H1 (cell line): ENCODE results near the gene KRT81. TPM values are rescaled to one million over a fixed set of nuclear protein-coding genes. Genes with fewer than 3 reads are reported as not detected.
A peak's percentile ranks its signal among the peaks of the same experiment; 100 is the strongest.
"Not testable (repeated sequence)": the region's sequence is repeated elsewhere in the genome, so short reads cannot be mapped to it uniquely, and the experiment has no call there.

Experiments
- CTCF ChIA-PET: fragments of 300-600 bp; sonication (Branson Sonifier 250); formaldehyde crosslinking; loops from one replicate; lab custom pipeline; 2021; ENCODE audit not compliant: partially characterized antibody; lab: Charles Lee
- POLR2A ChIA-PET: fragments of 300-600 bp; sonication (Branson Sonifier 250); formaldehyde crosslinking; loops from one replicate; lab custom pipeline; 2021; ENCODE audit warnings: inconsistent platforms; ENCODE audit not compliant: partially characterized antibody; lab: Charles Lee
- DNase-seq, 2 experiments: peaks; one replicate each; pipeline versions ENCODE4 v3.0.0 to v3.0.0-alpha.2; 2010 to 2022; ENCODE audit warnings: low spot score in 2 of 2, low read depth in 1 of 2, mixed read lengths in 1 of 2
- FAIRE-seq: peaks from 2 replicates; lab custom pipeline; 2011; peaks lifted over from hg19 to GRCh38; lab: Jason Lieb, UNC
- H2AFZ ChIP-seq: 2 replicates; pipeline ENCODE4 v1.8.1; 2012; ENCODE audit warnings: low read length, inconsistent platforms
- H2AK5ac ChIP-seq: 2 replicates; pipeline ENCODE4 v1.6.1; 2013; ENCODE audit warnings: low read depth, low read length
- H2BK120ac ChIP-seq: replicated peaks from 2 replicates; pipeline ENCODE3; 2013; ENCODE audit warnings: low read depth, low read length, inconsistent platforms
- H2BK12ac ChIP-seq: 2 replicates; pipeline ENCODE4 v1.6.1; 2013; ENCODE audit warnings: low read depth, low read length
- H2BK15ac ChIP-seq: 2 replicates; pipeline ENCODE4 v1.6.1; 2013; ENCODE audit warnings: low read length
- H2BK20ac ChIP-seq: 2 replicates; pipeline ENCODE4 v1.6.1; 2013; ENCODE audit warnings: low read length
- H2BK5ac ChIP-seq: 2 replicates; pipeline ENCODE4 v1.6.1; 2013; ENCODE audit warnings: low read depth, low read length
- H3K14ac ChIP-seq: 2 replicates; pipeline ENCODE4 v1.6.1; 2013; ENCODE audit warnings: inconsistent platforms; ENCODE audit not compliant: insufficient read length
- H3K18ac ChIP-seq: 2 replicates; pipeline ENCODE4 v1.6.1; 2013; ENCODE audit warnings: low read length; ENCODE audit errors: extremely low read depth
- H3K23ac ChIP-seq: 2 replicates; pipeline ENCODE4 v1.6.1; 2013; ENCODE audit warnings: inconsistent platforms; ENCODE audit not compliant: insufficient read length
- H3K23me2 ChIP-seq: 2 replicates; pipeline ENCODE4 v1.6.1; 2013; ENCODE audit warnings: low read depth, low read length
- H3K27ac ChIP-seq: 2 replicates; pipeline ENCODE4 v1.6.1; 2011; ENCODE audit warnings: low read depth, low read length, inconsistent platforms
- H3K27me3 ChIP-seq, 4 experiments: replicated peaks in 1 of 4; 1 replicate in 1 of 4; 2 replicates in 3 of 4; pipeline versions ENCODE4 v1.6.1 to v1.8.1; 2011 to 2013; ENCODE audit warnings: low read length in 3 of 4, mild to moderate bottlenecking in 3 of 4, inconsistent platforms in 2 of 4, mixed read lengths in 2 of 4, moderate library complexity in 1 of 4; ENCODE audit not compliant: control insufficient read depth in 3 of 4, insufficient read depth in 3 of 4; ENCODE audit errors: extremely low read depth in 1 of 4
- H3K36me3 ChIP-seq, 4 experiments: 2 replicates each; pipeline versions ENCODE4 v1.6.1 to v1.8.1; 2011 to 2013; ENCODE audit warnings: mild to moderate bottlenecking in 4 of 4, low read length in 3 of 4, moderate library complexity in 2 of 4, control low read depth in 1 of 4, inconsistent platforms in 1 of 4; ENCODE audit not compliant: insufficient read depth in 4 of 4, control insufficient read depth in 2 of 4
- H3K4ac ChIP-seq: replicated peaks from 2 replicates; pipeline ENCODE3; 2013; ENCODE audit warnings: low read length, low read depth, mixed read lengths, inconsistent platforms; ENCODE audit not compliant: insufficient read length
- H3K4me1 ChIP-seq, 4 experiments: replicated peaks in 1 of 4; 1 replicate in 1 of 4; 2 replicates in 3 of 4; pipeline versions ENCODE4 v1.6.1 to v1.8.1; 2011 to 2013; ENCODE audit warnings: low read length in 3 of 4, inconsistent platforms in 2 of 4, mixed read lengths in 1 of 4; ENCODE audit not compliant: insufficient read depth in 4 of 4, control insufficient read depth in 3 of 4
- H3K4me2 ChIP-seq, 2 experiments: 2 replicates each; pipeline versions ENCODE4 v1.6.1 to v1.8.1; 2011 to 2013; ENCODE audit warnings: low read depth in 2 of 2, low read length in 2 of 2, control low read depth in 1 of 2, inconsistent platforms in 1 of 2, mild to moderate bottlenecking in 1 of 2; ENCODE audit not compliant: insufficient read depth in 1 of 2
- H3K4me3 ChIP-seq, 4 experiments: fragments of 200-600, 300-600 bp in 1 of 4; sonication (generic), shearing (Covaris generic), sonication (Bioruptor Twin) in 1 of 4; 2 replicates each; pipeline versions ENCODE4 v1.5.1 to v1.8.1; 2011 to 2016; ENCODE audit warnings: low read length in 4 of 4, low read depth in 3 of 4, control low read depth in 2 of 4, inconsistent platforms in 2 of 4, mild to moderate bottlenecking in 2 of 4, mixed read lengths in 1 of 4, moderate library complexity in 1 of 4; ENCODE audit not compliant: insufficient read depth in 2 of 4; ENCODE audit errors: extremely low read depth in 1 of 4
- H3K56ac ChIP-seq: replicated peaks from 2 replicates; pipeline ENCODE3; 2013; ENCODE audit warnings: low read depth, mild to moderate bottlenecking, mixed read lengths, low read length, inconsistent platforms; ENCODE audit not compliant: insufficient read length
- H3K79me1 ChIP-seq: 2 replicates; pipeline ENCODE4 v1.6.1; 2013; ENCODE audit warnings: low read depth, low read length, control low read depth
- H3K79me2 ChIP-seq, 2 experiments: 2 replicates each; pipeline versions ENCODE4 v1.6.1 to v1.8.1; 2012 to 2013; ENCODE audit warnings: low read length in 2 of 2, mild to moderate bottlenecking in 2 of 2, inconsistent platforms in 1 of 2; ENCODE audit not compliant: insufficient read depth in 2 of 2, control insufficient read depth in 1 of 2
- H3K9ac ChIP-seq, 4 experiments: replicated peaks in 1 of 4; 1 replicate in 1 of 4; 2 replicates in 3 of 4; pipeline versions ENCODE4 v1.6.1 to v1.8.1; 2011 to 2013; ENCODE audit warnings: low read depth in 3 of 4, low read length in 3 of 4, control low read depth in 2 of 4, mild to moderate bottlenecking in 2 of 4, moderate library complexity in 2 of 4, inconsistent platforms in 1 of 4; ENCODE audit errors: extremely low read depth in 1 of 4
- H3K9me3 ChIP-seq, 2 experiments: 2 replicates each; pipeline versions ENCODE4 v1.6.1 to v1.8.1; 2012 to 2013; ENCODE audit warnings: mild to moderate bottlenecking in 2 of 2, moderate library complexity in 2 of 2, control low read depth in 1 of 2, inconsistent platforms in 1 of 2, low read depth in 1 of 2, low read length in 1 of 2, mixed read lengths in 1 of 2; ENCODE audit not compliant: insufficient read depth in 2 of 2
- H4K20me1 ChIP-seq, 2 experiments: replicated peaks in 1 of 2; 2 replicates each; pipeline versions ENCODE3 to v1.8.1; 2011 to 2013; ENCODE audit warnings: inconsistent platforms in 2 of 2, low read length in 2 of 2, mild to moderate bottlenecking in 1 of 2; ENCODE audit not compliant: insufficient read depth in 2 of 2, control insufficient read depth in 1 of 2
- H4K5ac ChIP-seq: 2 replicates; pipeline ENCODE4 v1.6.1; 2013; ENCODE audit warnings: low read length, low read depth, mixed read lengths, inconsistent platforms; ENCODE audit not compliant: insufficient read length
- H4K8ac ChIP-seq: 2 replicates; pipeline ENCODE4 v1.8.0; 2013; ENCODE audit warnings: mild to moderate bottlenecking, moderate library complexity, low read length, inconsistent platforms; ENCODE audit not compliant: insufficient read depth; ENCODE audit errors: extremely low read depth
- H4K91ac ChIP-seq: replicated peaks from 2 replicates; pipeline ENCODE3; 2013; ENCODE audit warnings: low read length, mixed read lengths, inconsistent platforms; ENCODE audit not compliant: insufficient read length
- EZH2 ChIP-seq: fragments of 200-600 bp; sonication (generic); IDR thresholded peaks from 2 replicates; pipeline ENCODE4 v1.7.1; 2012; ENCODE audit warnings: low read depth, mild to moderate bottlenecking, moderate library complexity, low read length, inconsistent platforms; ENCODE audit not compliant: severe bottlenecking
- KDM1A ChIP-seq: fragments of 200-600, 300-600 bp; sonication (generic); IDR thresholded peaks from 2 replicates; pipeline ENCODE4 v1.7.1; 2016; ENCODE audit warnings: mild to moderate bottlenecking, low read length, borderline replicate concordance
- SUZ12 ChIP-seq: fragments of 200-600 bp; sonication (generic); IDR thresholded peaks from 2 replicates; pipeline ENCODE4 v1.6.1; 2012; ENCODE audit warnings: mild to moderate bottlenecking, inconsistent platforms, low read length, moderate library complexity, mixed read lengths
- WGBS, 2 experiments: shearing (Covaris generic) in 1 of 2; methylation state at CpG; one replicate each; pipeline versions ENCODE4 v1.1.6 to v1.1.7; 2013 to 2015; ENCODE audit warnings: low lambda C conversion rate in 2 of 2, mixed read lengths in 2 of 2, inconsistent platforms in 1 of 2, low coverage in 1 of 2, missing lambda C conversion rate in 1 of 2; ENCODE audit not compliant: insufficient replicate concordance in 2 of 2, insufficient coverage in 1 of 2, insufficient read length in 1 of 2; ENCODE audit errors: extremely low coverage in 1 of 2, missing lambda C conversion rate in 1 of 2; 5-methylcytosine and 5-hydroxymethylcytosine counted together
- polyA plus RNA-seq, 7 experiments: library from polyadenylated mRNA; depleted of rRNA in 3 of 7; stranded (reverse) in 5 of 7; unstranded in 2 of 7; fragments of >200 nt in 5 of 7; fragments of 200-250 nt in 2 of 7; gene quantifications; 1 replicate in 5 of 7; 2 replicates in 1 of 7; 4 replicates in 1 of 7; pipeline versions ENCODE4 v1.2.1 to v1.2.3, GENCODE V29; 2011 to 2013; ENCODE audit warnings: missing spikeins in 2 of 7, mixed read lengths in 2 of 7
- total RNA-seq: library from RNA; stranded (reverse); fragmentation: NEBNext Ultra II Directional; extraction: Animal tissue kit (Norgen Biotek cat#: 25700); gene quantifications from 2 replicates; pipeline ENCODE4 v1.2.1, GENCODE V29; 2021

The KRT81 gene
- total and polyA plus RNA-seq, 2 of the 8 experiments (the other 6 are each of a cell fraction or from before 2014, with no cell fraction given): not detected

DNA sequence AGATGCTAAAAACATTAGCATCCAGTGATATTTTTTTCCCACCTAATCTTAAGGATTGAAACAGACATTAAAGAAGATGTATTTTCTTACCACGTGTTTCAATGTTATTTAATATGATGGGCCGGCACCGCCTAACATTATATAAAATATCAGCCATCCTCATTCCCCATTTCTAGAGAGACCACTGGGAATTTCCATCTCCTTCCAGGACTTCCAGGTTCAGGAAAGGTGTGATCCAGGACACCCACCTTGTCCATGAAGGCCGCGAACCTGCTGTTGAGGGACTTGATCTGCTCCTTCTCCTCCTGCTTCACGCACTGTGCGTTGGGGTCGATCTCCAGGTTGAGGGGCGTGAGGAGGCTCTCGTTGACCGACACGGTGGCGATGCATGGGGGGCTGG lies 33.4 kb downstream of the KRT81 start:
- not testable (repeated sequence) for H2BK12ac ChIP-seq, H3K56ac ChIP-seq, FAIRE-seq, H3K18ac ChIP-seq, H2BK120ac ChIP-seq, H4K20me1 ChIP-seq, H4K5ac ChIP-seq, H3K14ac ChIP-seq, H3K4me1 ChIP-seq
- H3K4me2 ChIP-seq: peak overlapping the region; percentile 43 to 58; a peak in 3 of 4 replicates
- WGBS, 2 experiments: 58% methylated on average over 13 of the region's 13 CpGs; no CpG with 5 or more reads in 1 of the 2 experiments
- peak; percentile 8; the same call in 1 of the 2 replicates for TF ChIP-seq KDM1A
- peak; percentile 41 for TF ChIP-seq EZH2
- peak; percentile 24; the same call in 1 of the 2 replicates for TF ChIP-seq SUZ12
- TF ChIP-seq, all 59 proteins: peak for 3; not testable (repeated sequence) for 56
- H3K4ac ChIP-seq, H2AFZ ChIP-seq, H4K8ac ChIP-seq, H3K23ac ChIP-seq, H2BK5ac ChIP-seq, H3K36me3 ChIP-seq, H3K79me2 ChIP-seq, H3K27ac ChIP-seq, H3K23me2 ChIP-seq, H3K9ac ChIP-seq, H2AK5ac ChIP-seq, H3K9me3 ChIP-seq, H2BK15ac ChIP-seq, DNase-seq, POLR2A ChIA-PET, H2BK20ac ChIP-seq, H3K79me1 ChIP-seq, H4K91ac ChIP-seq: not testable (repeated sequence)
- CTCF ChIA-PET: interaction anchor here (1.0 to 12.4 kb wide), 12 partner anchors 8 to 804 kb away, joined by 3 to 105 read pairs (median 4); no protein-coding TSS in a partner anchor
- H3K27me3 ChIP-seq: peaks cover 14 to 44% (median 37%) of the 10 kb centered on the region in 4 experiments
- peak overlapping the region in 1 of 4 experiments; percentile 44; a peak in 3 of 8 replicates for H3K4me3 ChIP-seq
